H1 (cell line): ENCODE results near the gene TBC1D13. TPM values are rescaled to one million over a fixed set of nuclear protein-coding genes. Genes with fewer than 3 reads are reported as not detected.

Experiments
- CTCF ChIA-PET: fragments of 300-600 bp; sonication (Branson Sonifier 250); formaldehyde crosslinking; loops from one replicate; lab custom pipeline; 2021; ENCODE audit not compliant: partially characterized antibody; lab: Charles Lee
- POLR2A ChIA-PET: fragments of 300-600 bp; sonication (Branson Sonifier 250); formaldehyde crosslinking; loops from one replicate; lab custom pipeline; 2021; ENCODE audit warnings: inconsistent platforms; ENCODE audit not compliant: partially characterized antibody; lab: Charles Lee
- DNase-seq, 2 experiments: peaks; one replicate each; pipeline versions ENCODE4 v3.0.0 to v3.0.0-alpha.2; 2010 to 2022; ENCODE audit warnings: low spot score in 2 of 2, low read depth in 1 of 2, mixed read lengths in 1 of 2
- FAIRE-seq: peaks from 2 replicates; lab custom pipeline; 2011; peaks lifted over from hg19 to GRCh38; lab: Jason Lieb, UNC
- H2AFZ ChIP-seq: 2 replicates; pipeline ENCODE4 v1.8.1; 2012; ENCODE audit warnings: low read length, inconsistent platforms
- H2AK5ac ChIP-seq: 2 replicates; pipeline ENCODE4 v1.6.1; 2013; ENCODE audit warnings: low read depth, low read length
- H2BK120ac ChIP-seq: replicated peaks from 2 replicates; pipeline ENCODE3; 2013; ENCODE audit warnings: low read depth, low read length, inconsistent platforms
- H2BK12ac ChIP-seq: 2 replicates; pipeline ENCODE4 v1.6.1; 2013; ENCODE audit warnings: low read depth, low read length
- H2BK15ac ChIP-seq: 2 replicates; pipeline ENCODE4 v1.6.1; 2013; ENCODE audit warnings: low read length
- H2BK20ac ChIP-seq: 2 replicates; pipeline ENCODE4 v1.6.1; 2013; ENCODE audit warnings: low read length
- H2BK5ac ChIP-seq: 2 replicates; pipeline ENCODE4 v1.6.1; 2013; ENCODE audit warnings: low read depth, low read length
- H3K14ac ChIP-seq: 2 replicates; pipeline ENCODE4 v1.6.1; 2013; ENCODE audit warnings: inconsistent platforms; ENCODE audit not compliant: insufficient read length
- H3K18ac ChIP-seq: 2 replicates; pipeline ENCODE4 v1.6.1; 2013; ENCODE audit warnings: low read length; ENCODE audit errors: extremely low read depth
- H3K23ac ChIP-seq: 2 replicates; pipeline ENCODE4 v1.6.1; 2013; ENCODE audit warnings: inconsistent platforms; ENCODE audit not compliant: insufficient read length
- H3K23me2 ChIP-seq: 2 replicates; pipeline ENCODE4 v1.6.1; 2013; ENCODE audit warnings: low read depth, low read length
- H3K27ac ChIP-seq: 2 replicates; pipeline ENCODE4 v1.6.1; 2011; ENCODE audit warnings: low read depth, low read length, inconsistent platforms
- H3K27me3 ChIP-seq, 4 experiments: replicated peaks in 1 of 4; 1 replicate in 1 of 4; 2 replicates in 3 of 4; pipeline versions ENCODE4 v1.6.1 to v1.8.1; 2011 to 2013; ENCODE audit warnings: low read length in 3 of 4, mild to moderate bottlenecking in 3 of 4, inconsistent platforms in 2 of 4, mixed read lengths in 2 of 4, moderate library complexity in 1 of 4; ENCODE audit not compliant: control insufficient read depth in 3 of 4, insufficient read depth in 3 of 4; ENCODE audit errors: extremely low read depth in 1 of 4
- H3K36me3 ChIP-seq, 4 experiments: 2 replicates each; pipeline versions ENCODE4 v1.6.1 to v1.8.1; 2011 to 2013; ENCODE audit warnings: mild to moderate bottlenecking in 4 of 4, low read length in 3 of 4, moderate library complexity in 2 of 4, control low read depth in 1 of 4, inconsistent platforms in 1 of 4; ENCODE audit not compliant: insufficient read depth in 4 of 4, control insufficient read depth in 2 of 4
- H3K4ac ChIP-seq: replicated peaks from 2 replicates; pipeline ENCODE3; 2013; ENCODE audit warnings: low read length, low read depth, mixed read lengths, inconsistent platforms; ENCODE audit not compliant: insufficient read length
- H3K4me1 ChIP-seq, 4 experiments: replicated peaks in 1 of 4; 1 replicate in 1 of 4; 2 replicates in 3 of 4; pipeline versions ENCODE4 v1.6.1 to v1.8.1; 2011 to 2013; ENCODE audit warnings: low read length in 3 of 4, inconsistent platforms in 2 of 4, mixed read lengths in 1 of 4; ENCODE audit not compliant: insufficient read depth in 4 of 4, control insufficient read depth in 3 of 4
- H3K4me2 ChIP-seq, 2 experiments: 2 replicates each; pipeline versions ENCODE4 v1.6.1 to v1.8.1; 2011 to 2013; ENCODE audit warnings: low read depth in 2 of 2, low read length in 2 of 2, control low read depth in 1 of 2, inconsistent platforms in 1 of 2, mild to moderate bottlenecking in 1 of 2; ENCODE audit not compliant: insufficient read depth in 1 of 2
- H3K4me3 ChIP-seq, 4 experiments: fragments of 200-600, 300-600 bp in 1 of 4; sonication (generic), shearing (Covaris generic), sonication (Bioruptor Twin) in 1 of 4; 2 replicates each; pipeline versions ENCODE4 v1.5.1 to v1.8.1; 2011 to 2016; ENCODE audit warnings: low read length in 4 of 4, low read depth in 3 of 4, control low read depth in 2 of 4, inconsistent platforms in 2 of 4, mild to moderate bottlenecking in 2 of 4, mixed read lengths in 1 of 4, moderate library complexity in 1 of 4; ENCODE audit not compliant: insufficient read depth in 2 of 4; ENCODE audit errors: extremely low read depth in 1 of 4
- H3K56ac ChIP-seq: replicated peaks from 2 replicates; pipeline ENCODE3; 2013; ENCODE audit warnings: low read depth, mild to moderate bottlenecking, mixed read lengths, low read length, inconsistent platforms; ENCODE audit not compliant: insufficient read length
- H3K79me1 ChIP-seq: 2 replicates; pipeline ENCODE4 v1.6.1; 2013; ENCODE audit warnings: low read depth, low read length, control low read depth
- H3K79me2 ChIP-seq, 2 experiments: 2 replicates each; pipeline versions ENCODE4 v1.6.1 to v1.8.1; 2012 to 2013; ENCODE audit warnings: low read length in 2 of 2, mild to moderate bottlenecking in 2 of 2, inconsistent platforms in 1 of 2; ENCODE audit not compliant: insufficient read depth in 2 of 2, control insufficient read depth in 1 of 2
- H3K9ac ChIP-seq, 4 experiments: replicated peaks in 1 of 4; 1 replicate in 1 of 4; 2 replicates in 3 of 4; pipeline versions ENCODE4 v1.6.1 to v1.8.1; 2011 to 2013; ENCODE audit warnings: low read depth in 3 of 4, low read length in 3 of 4, control low read depth in 2 of 4, mild to moderate bottlenecking in 2 of 4, moderate library complexity in 2 of 4, inconsistent platforms in 1 of 4; ENCODE audit errors: extremely low read depth in 1 of 4
- H3K9me3 ChIP-seq, 2 experiments: 2 replicates each; pipeline versions ENCODE4 v1.6.1 to v1.8.1; 2012 to 2013; ENCODE audit warnings: mild to moderate bottlenecking in 2 of 2, moderate library complexity in 2 of 2, control low read depth in 1 of 2, inconsistent platforms in 1 of 2, low read depth in 1 of 2, low read length in 1 of 2, mixed read lengths in 1 of 2; ENCODE audit not compliant: insufficient read depth in 2 of 2
- H4K20me1 ChIP-seq, 2 experiments: replicated peaks in 1 of 2; 2 replicates each; pipeline versions ENCODE3 to v1.8.1; 2011 to 2013; ENCODE audit warnings: inconsistent platforms in 2 of 2, low read length in 2 of 2, mild to moderate bottlenecking in 1 of 2; ENCODE audit not compliant: insufficient read depth in 2 of 2, control insufficient read depth in 1 of 2
- H4K5ac ChIP-seq: 2 replicates; pipeline ENCODE4 v1.6.1; 2013; ENCODE audit warnings: low read length, low read depth, mixed read lengths, inconsistent platforms; ENCODE audit not compliant: insufficient read length
- H4K8ac ChIP-seq: 2 replicates; pipeline ENCODE4 v1.8.0; 2013; ENCODE audit warnings: mild to moderate bottlenecking, moderate library complexity, low read length, inconsistent platforms; ENCODE audit not compliant: insufficient read depth; ENCODE audit errors: extremely low read depth
- H4K91ac ChIP-seq: replicated peaks from 2 replicates; pipeline ENCODE3; 2013; ENCODE audit warnings: low read length, mixed read lengths, inconsistent platforms; ENCODE audit not compliant: insufficient read length
- BACH1 ChIP-seq: IDR thresholded peaks from 2 replicates; pipeline ENCODE4 v1.6.1; 2012; ENCODE audit warnings: low read length, improper control_type of control experiment
- EGR1 ChIP-seq: IDR thresholded peaks from 2 replicates; pipeline ENCODE4 v1.6.1; 2011; ENCODE audit warnings: low read depth, low read length, borderline replicate concordance
- NANOG ChIP-seq: IDR thresholded peaks from 2 replicates; pipeline ENCODE4 v1.6.1; 2011; ENCODE audit warnings: low read length, low read depth, mild to moderate bottlenecking, inconsistent platforms; ENCODE audit not compliant: insufficient read depth, poor library complexity, severe bottlenecking
- WGBS, 2 experiments: shearing (Covaris generic) in 1 of 2; methylation state at CpG; one replicate each; pipeline versions ENCODE4 v1.1.6 to v1.1.7; 2013 to 2015; ENCODE audit warnings: low lambda C conversion rate in 2 of 2, mixed read lengths in 2 of 2, inconsistent platforms in 1 of 2, low coverage in 1 of 2, missing lambda C conversion rate in 1 of 2; ENCODE audit not compliant: insufficient replicate concordance in 2 of 2, insufficient coverage in 1 of 2, insufficient read length in 1 of 2; ENCODE audit errors: extremely low coverage in 1 of 2, missing lambda C conversion rate in 1 of 2; 5-methylcytosine and 5-hydroxymethylcytosine counted together
- polyA plus RNA-seq, 7 experiments: library from polyadenylated mRNA; depleted of rRNA in 3 of 7; stranded (reverse) in 5 of 7; unstranded in 2 of 7; fragments of >200 nt in 5 of 7; fragments of 200-250 nt in 2 of 7; gene quantifications; 1 replicate in 5 of 7; 2 replicates in 1 of 7; 4 replicates in 1 of 7; pipeline versions ENCODE4 v1.2.1 to v1.2.3, GENCODE V29; 2011 to 2013; ENCODE audit warnings: missing spikeins in 2 of 7, mixed read lengths in 2 of 7
- total RNA-seq: library from RNA; stranded (reverse); fragmentation: NEBNext Ultra II Directional; extraction: Animal tissue kit (Norgen Biotek cat#: 25700); gene quantifications from 2 replicates; pipeline ENCODE4 v1.2.1, GENCODE V29; 2021
- TF ChIP-seq, protein P1 (sequence below), 3 experiments: IDR thresholded peaks; 1 replicate in 2 of 3; 2 replicates in 1 of 3; pipeline versions ENCODE4 v1.5.1 to v1.6.1; 2011; ENCODE audit warnings: low read length in 3 of 3, mild to moderate bottlenecking in 3 of 3, inconsistent platforms in 2 of 3, low read depth in 1 of 3, moderate library complexity in 1 of 3; ENCODE audit not compliant: insufficient read depth in 1 of 3; ENCODE audit errors: control extremely low read depth in 1 of 3

TBC1D13 gene
- total and polyA plus RNA-seq, 2 of the 8 experiments (the other 6 are each of a cell fraction or from before 2014, with no cell fraction given), result 21.3 to 24.7 TPM

DNA sequence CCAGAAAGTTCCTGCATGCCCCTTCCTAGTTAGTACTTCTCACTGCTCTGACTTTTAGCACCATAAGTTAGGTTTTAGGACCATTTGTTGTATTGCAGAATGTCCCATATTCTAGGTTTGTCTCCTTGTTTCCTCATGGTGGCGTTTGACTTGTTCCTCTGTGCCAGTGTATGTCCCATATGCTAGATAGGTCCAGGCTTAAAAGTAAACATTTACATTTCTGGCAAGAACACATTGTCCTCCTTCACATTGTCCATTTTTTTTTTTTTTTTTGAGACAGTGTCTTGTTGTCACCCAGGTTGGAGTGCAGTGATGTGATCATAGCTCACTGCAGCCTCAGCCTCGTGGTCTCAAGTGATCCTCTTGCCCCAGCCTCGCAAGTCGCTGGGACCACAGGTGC lies 15.4 kb downstream of the TBC1D13 start:
- H3K23ac ChIP-seq, result no peak overlapping the region
- POLR2A ChIA-PET, result interaction anchor here (0.7 kb wide), 1 partner anchor 24 kb away, joined by 3 read pairs; no protein-coding TSS in a partner anchor

More for the DNA sequence above, 15.4 kb downstream of the TBC1D13 start:
- Histone ChIP-seq H3K23me2 (no peaks in the 10 kb centered on the region), H3K79me1 (no peaks in the 10 kb centered on the region), H3K9ac (no peak overlapping the region), H2BK15ac (no peak overlapping the region), H3K4me2 (no peak overlapping the region), H3K36me3 (peaks cover 4 to 21% (median 15%) of the 10 kb centered on the region in 4 experiments; a peak in 7 of 8 replicates), H3K4me3 (no peak overlapping the region), H3K27ac (no peak overlapping the region), H4K5ac (no peak overlapping the region), H3K4me1 (no peaks in the 10 kb centered on the region), H3K27me3 (no peaks in the 10 kb centered on the region), H3K18ac (no peak overlapping the region), H2BK12ac (no peak overlapping the region), H3K4ac (no peak overlapping the region), H3K9me3 (no peaks in the 10 kb centered on the region), H2BK20ac (no peak overlapping the region), H4K20me1 (peaks cover 0 to 3% of the 10 kb centered on the region in 2 experiments), H4K8ac (no peak overlapping the region), H3K56ac (no peak overlapping the region), H2AK5ac (no peak overlapping the region), H2BK5ac (no peak overlapping the region), H4K91ac (no peak overlapping the region), H3K14ac (no peak overlapping the region), H2AFZ (no peak overlapping the region), H3K79me2 (no peaks in the 10 kb centered on the region), H2BK120ac (no peak overlapping the region)
- DNase-seq, result no peak
- FAIRE-seq, result no peak
- 94% methylated on average over 4 of the region's 4 CpGs; no CpG with 5 or more reads in 1 of the 2 experiments for WGBS, 2 experiments
- CTCF ChIA-PET, result interaction anchor here (0.6 to 1.3 kb wide), 5 partner anchors 16 to 126 kb away, joined by 3 to 4 read pairs (median 3); partner anchors contain the start of gene ENDOG
- TF ChIP-seq BACH1 (no peak), EGR1 (no peak), NANOG (no peak)
- TF ChIP-seq, protein P1, sequence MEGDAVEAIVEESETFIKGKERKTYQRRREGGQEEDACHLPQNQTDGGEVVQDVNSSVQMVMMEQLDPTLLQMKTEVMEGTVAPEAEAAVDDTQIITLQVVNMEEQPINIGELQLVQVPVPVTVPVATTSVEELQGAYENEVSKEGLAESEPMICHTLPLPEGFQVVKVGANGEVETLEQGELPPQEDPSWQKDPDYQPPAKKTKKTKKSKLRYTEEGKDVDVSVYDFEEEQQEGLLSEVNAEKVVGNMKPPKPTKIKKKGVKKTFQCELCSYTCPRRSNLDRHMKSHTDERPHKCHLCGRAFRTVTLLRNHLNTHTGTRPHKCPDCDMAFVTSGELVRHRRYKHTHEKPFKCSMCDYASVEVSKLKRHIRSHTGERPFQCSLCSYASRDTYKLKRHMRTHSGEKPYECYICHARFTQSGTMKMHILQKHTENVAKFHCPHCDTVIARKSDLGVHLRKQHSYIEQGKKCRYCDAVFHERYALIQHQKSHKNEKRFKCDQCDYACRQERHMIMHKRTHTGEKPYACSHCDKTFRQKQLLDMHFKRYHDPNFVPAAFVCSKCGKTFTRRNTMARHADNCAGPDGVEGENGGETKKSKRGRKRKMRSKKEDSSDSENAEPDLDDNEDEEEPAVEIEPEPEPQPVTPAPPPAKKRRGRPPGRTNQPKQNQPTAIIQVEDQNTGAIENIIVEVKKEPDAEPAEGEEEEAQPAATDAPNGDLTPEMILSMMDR (IDR thresholded peaks at IDR 0.05; ENCODE audit: control extremely low read depth in 1 of 3, insufficient read depth in 1 of 3, low read depth in 1 of 3, low read length in 3 of 3), result no peak
